Keratinocyte (primary cell): Measurements from ENCODE around the gene TBC1D7. TPM values are rescaled to one million over a fixed set of nuclear protein-coding genes. Genes with fewer than 3 reads are reported as not detected.
A peak's percentile ranks its signal among the peaks of the same experiment; 100 is the strongest.

Source experiments
- DNase-seq: peaks from one replicate; pipeline ENCODE4 v3.0.0-alpha.2; 2011; ENCODE audit warnings: low read depth, missing footprints, low spot score
- FAIRE-seq: peaks from 2 replicates; lab custom pipeline; 2011; peaks lifted over from hg19 to GRCh38; lab: Jason Lieb, UNC
- H2AFZ ChIP-seq: 2 replicates; pipeline ENCODE4 v1.6.0; 2012; ENCODE audit warnings: low read length, control low read depth, inconsistent platforms; ENCODE audit not compliant: control insufficient read depth
- H3K27ac ChIP-seq: 2 replicates; pipeline ENCODE4 v1.5.1; 2011; ENCODE audit warnings: low read length; ENCODE audit not compliant: control insufficient read depth, insufficient read depth
- H3K27me3 ChIP-seq: 3 replicates; pipeline ENCODE4 v1.6.0; 2011; ENCODE audit warnings: low read length; ENCODE audit not compliant: control insufficient read depth, insufficient read depth; ENCODE audit errors: extremely low read depth
- H3K36me3 ChIP-seq, 2 experiments: 2 replicates in 1 of 2; 3 replicates in 1 of 2; pipeline ENCODE4 v1.5.1; 2011; ENCODE audit warnings: low read length in 2 of 2, mild to moderate bottlenecking in 1 of 2; ENCODE audit not compliant: control insufficient read depth in 2 of 2, insufficient read depth in 2 of 2; ENCODE audit errors: extremely low read depth in 1 of 2
- H3K4me1 ChIP-seq: 3 replicates; pipeline ENCODE4 v1.5.1; 2011; ENCODE audit warnings: low read length; ENCODE audit not compliant: control insufficient read depth, insufficient read depth; ENCODE audit errors: extremely low read depth
- H3K4me2 ChIP-seq: 3 replicates; pipeline ENCODE4 v1.6.0; 2011; ENCODE audit warnings: low read depth, low read length; ENCODE audit not compliant: control insufficient read depth, insufficient read depth; ENCODE audit errors: extremely low read depth
- H3K4me3 ChIP-seq, 3 experiments: fragments of 200-600 bp in 1 of 3; sonication (generic) in 1 of 3; 2 replicates in 2 of 3; 3 replicates in 1 of 3; pipeline ENCODE4 v1.5.1; 2011 to 2016; ENCODE audit warnings: low read length in 3 of 3, mild to moderate bottlenecking in 3 of 3, control low read depth in 2 of 3, inconsistent platforms in 1 of 3, low read depth in 1 of 3, mixed read lengths in 1 of 3, mixed run types in 1 of 3, moderate library complexity in 1 of 3; ENCODE audit not compliant: control insufficient read depth in 2 of 3, insufficient read depth in 2 of 3; ENCODE audit errors: extremely low read depth in 1 of 3
- H3K79me2 ChIP-seq: 2 replicates; pipeline ENCODE4 v1.6.0; 2012; ENCODE audit warnings: low read length; ENCODE audit not compliant: control insufficient read depth, insufficient read depth
- H3K9ac ChIP-seq: 3 replicates; pipeline ENCODE4 v1.6.0; 2011; ENCODE audit warnings: low read length; ENCODE audit not compliant: control insufficient read depth, insufficient read depth; ENCODE audit errors: extremely low read depth
- H3K9me1 ChIP-seq: 3 replicates; pipeline ENCODE4 v1.6.0; 2011; ENCODE audit warnings: low read length; ENCODE audit not compliant: control insufficient read depth, insufficient read depth; ENCODE audit errors: extremely low read depth
- H3K9me3 ChIP-seq: 2 replicates; pipeline ENCODE4 v1.5.1; 2012; ENCODE audit warnings: low read depth, low read length; ENCODE audit not compliant: control insufficient read depth
- H4K20me1 ChIP-seq: 3 replicates; pipeline ENCODE4 v1.6.0; 2011; ENCODE audit warnings: low read length; ENCODE audit not compliant: control insufficient read depth, insufficient read depth; ENCODE audit errors: extremely low read depth
- CTCF ChIP-seq, 3 experiments: IDR thresholded peaks in 1 of 3; conservative IDR thresholded peaks in 1 of 3; optimal IDR thresholded peaks in 1 of 3; 2 replicates in 2 of 3; 3 replicates in 1 of 3; pipeline versions ENCODE3 to v1.5.1; 2011; ENCODE audit warnings: low read length in 3 of 3, mild to moderate bottlenecking in 3 of 3, moderate library complexity in 2 of 3, control low read depth in 1 of 3, inconsistent platforms in 1 of 3; ENCODE audit not compliant: insufficient read depth in 2 of 3; ENCODE audit errors: extremely low read depth in 1 of 3
- EZH2 ChIP-seq: IDR thresholded peaks from one replicate; pipeline ENCODE4 v1.6.1; 2012; ENCODE audit warnings: inconsistent platforms, mild to moderate bottlenecking, low read length, moderate library complexity
- dilution Hi-C: fragments of 300-500 bp; cut with MboI; formaldehyde crosslinking; loops from one replicate; pipeline ENCODE4 v1.7.0; 2020; ENCODE audit warnings: low sequenced_read_pairs; ENCODE audit not compliant: extremely low pct_ligation_motif_present
- polyA plus RNA-seq, 5 experiments: library from polyadenylated mRNA; depleted of rRNA in 3 of 5; stranded (reverse) in 3 of 5; stranded (forward) in 1 of 5; unstranded in 1 of 5; fragments of >200 nt; gene quantifications; 1 replicate in 1 of 5; 2 replicates in 3 of 5; 3 replicates in 1 of 5; pipeline versions ENCODE4 v1.2.1 to v1.2.3, GENCODE V29; 2011 to 2012; ENCODE audit warnings: missing spikeins in 2 of 5, low read depth in 1 of 5, low replicate concordance in 1 of 5

Gene TBC1D7
- polyA plus RNA-seq, 1 donor (not counting 4 experiments of a cell fraction or from before 2014, with no cell fraction given): 30.4 TPM

GRCh38 chr6:13368731-13369115 is 40.4 kb upstream of the TBC1D7 start:
- no peak overlapping the region for H2AFZ ChIP-seq
- H3K9ac ChIP-seq: no peak overlapping the region
- no peak overlapping the region for H3K27ac ChIP-seq
- H3K36me3 ChIP-seq: peaks cover 6 to 11% of the 10 kb centered on the region in 2 experiments
- peak overlapping the region; percentile 41 for H3K4me2 ChIP-seq
- TF ChIP-seq EZH2 (no peak), CTCF (optimal IDR thresholded peaks at IDR 0.05 in 1 of 3, IDR thresholded peaks at IDR 0.05 in 1 of 3, conservative IDR thresholded peaks at IDR 0.05 in 1 of 3; ENCODE audit: extremely low read depth in 1 of 3, insufficient read depth in 2 of 3, low read length in 3 of 3) (no peak)
- H3K9me1 ChIP-seq: no peaks in the 10 kb centered on the region
- dilution Hi-C loops: no loop called here
- H3K4me3 ChIP-seq: no peak overlapping the region
- no peaks in the 10 kb centered on the region for H3K9me3 ChIP-seq
- DNase-seq: no peak
- no peak for FAIRE-seq
- H3K79me2 ChIP-seq: no peaks in the 10 kb centered on the region
- peaks cover 31% of the 10 kb centered on the region for H3K4me1 ChIP-seq
- H4K20me1 ChIP-seq: peaks cover 2% of the 10 kb centered on the region
- no peaks in the 10 kb centered on the region for H3K27me3 ChIP-seq

DNA sequence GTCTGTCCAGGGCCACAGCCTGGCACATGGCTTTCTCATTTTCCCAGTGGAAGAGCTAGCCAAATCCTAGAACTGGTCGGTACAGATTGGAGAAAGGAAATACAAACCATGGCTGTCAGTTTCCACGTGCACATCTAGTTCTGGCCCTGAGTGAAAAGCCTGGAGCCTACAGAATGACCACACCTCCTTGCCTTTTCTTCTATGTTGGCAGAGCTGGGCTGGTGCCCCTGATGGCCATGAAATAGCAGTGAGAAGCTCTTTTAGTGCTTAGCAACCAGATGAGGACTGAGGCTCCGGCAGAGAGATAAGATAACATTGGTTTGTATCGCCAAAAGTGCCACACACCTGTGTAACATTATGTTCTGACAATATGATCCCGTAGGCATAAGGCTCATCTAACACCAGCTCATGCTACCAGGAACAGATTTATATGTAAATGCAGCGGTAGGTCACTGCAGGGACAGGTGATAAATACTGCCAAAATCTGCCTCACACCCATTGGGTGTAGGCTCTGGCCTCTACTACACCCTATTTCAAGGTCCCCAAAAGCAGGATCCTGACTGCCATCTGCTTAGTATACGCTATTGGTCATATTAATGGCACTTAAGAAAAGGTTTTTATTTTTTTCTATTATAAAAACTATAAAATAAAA is 39.9 kb upstream of the TBC1D7 start:
- H3K27me3 ChIP-seq: no peaks in the 10 kb centered on the region
- FAIRE-seq (no peak), DNase-seq (no peak)
- H3K9me1 ChIP-seq: no peaks in the 10 kb centered on the region
- peak overlapping the region; percentile 41 for H3K4me2 ChIP-seq
- dilution Hi-C loops: no loop called here
- H3K9me3 ChIP-seq: no peaks in the 10 kb centered on the region
- no peak overlapping the region for H3K4me3 ChIP-seq
- H4K20me1 ChIP-seq: peaks cover 2% of the 10 kb centered on the region
- no peak overlapping the region for H2AFZ ChIP-seq
- peak overlapping the region; percentile 42 for H3K9ac ChIP-seq
- H3K4me1 ChIP-seq: peaks cover 31% of the 10 kb centered on the region
- H3K79me2 ChIP-seq: no peaks in the 10 kb centered on the region
- peaks cover 7 to 15% of the 10 kb centered on the region in 2 experiments for H3K36me3 ChIP-seq
- peak overlapping the region; percentile 60 for H3K27ac ChIP-seq
- TF ChIP-seq CTCF (optimal IDR thresholded peaks at IDR 0.05 in 1 of 3, IDR thresholded peaks at IDR 0.05 in 1 of 3, conservative IDR thresholded peaks at IDR 0.05 in 1 of 3; ENCODE audit: extremely low read depth in 1 of 3, insufficient read depth in 2 of 3, low read length in 3 of 3) (no peak), EZH2 (no peak)
